Measurements from ENCODE around the gene TRAPPC3L.

GRCh38 chr6:116459927-116460326 is 85.6 kb downstream of the TRAPPC3L start:
- no peak for TF ChIP-seq EZH2 (optimal IDR thresholded peaks at IDR 0.05; ENCODE audit: low read depth, low read length)
- TF ChIP-seq CTCF (IDR thresholded peaks at IDR 0.05; ENCODE audit: low read length), result no peak
- TF ChIP-seq EZH2phosphoT487 (IDR thresholded peaks at IDR 0.05; ENCODE audit: low read length), result no peak
